ENCODE measurements around the gene GPR161. TPM values are rescaled to one million over a fixed set of nuclear protein-coding genes. Genes with fewer than 3 reads are reported as not detected.

GPR161 gene
- total and polyA plus RNA-seq, 8 donors = 1.1 to 8.1 (median 4.2) TPM

DNA sequence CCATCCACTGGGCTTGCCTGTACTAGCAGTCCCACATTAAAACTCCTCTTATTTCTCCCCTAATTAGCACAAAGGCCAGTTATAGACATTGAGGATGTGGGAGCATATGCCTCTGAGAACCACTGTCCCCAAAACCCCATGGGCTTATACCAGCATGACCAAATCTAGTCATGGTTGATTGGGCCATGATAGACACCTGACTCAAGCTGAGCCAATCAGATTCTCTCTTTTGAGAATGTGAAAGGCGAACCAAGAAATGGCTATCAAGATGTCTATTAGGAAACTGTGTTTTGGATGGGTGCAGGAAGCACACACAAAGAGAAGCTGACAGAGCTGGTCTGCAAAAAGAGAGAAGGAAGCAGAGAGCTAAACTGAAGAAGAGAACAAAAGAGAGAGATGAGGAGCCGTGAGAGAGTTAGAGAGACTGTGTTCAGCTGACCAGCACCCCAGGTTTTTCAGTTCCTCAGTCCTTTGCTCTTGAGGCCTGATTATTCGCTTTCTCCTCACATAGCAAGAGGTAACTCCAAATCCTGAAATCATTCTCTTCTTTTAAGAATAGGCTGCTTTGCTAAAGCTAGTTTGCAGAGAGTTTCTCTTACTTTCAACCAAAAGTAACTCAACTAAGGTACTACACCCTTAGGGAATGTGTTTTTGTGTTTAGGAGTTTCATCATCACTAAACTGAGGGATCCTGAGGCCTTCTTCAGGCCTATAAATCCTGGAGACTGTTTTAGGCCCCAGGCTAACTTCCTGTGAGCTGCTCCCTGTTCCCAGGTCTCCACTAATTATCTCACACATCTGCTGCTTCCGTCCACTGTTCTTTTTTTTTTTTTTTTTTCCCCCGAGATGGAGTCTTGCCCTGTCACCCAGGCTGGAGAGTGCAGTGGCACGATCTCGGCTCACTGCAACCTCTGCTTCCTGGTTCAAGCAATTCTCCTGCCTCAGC is 34.1 kb upstream of the GPR161 start:
- Histone ChIP-seq H3K27ac (no peak overlapping the region), H3K4me1 (no peaks in the 10 kb centered on the region), H3K27me3 (peaks cover 0 to 4% (median 0%) of the 10 kb centered on the region in 3 donors), H3K36me3 (no peaks in the 10 kb centered on the region), H3K4me3 (no peak overlapping the region), H3K9me3 (no peaks in the 10 kb centered on the region)
- TF ChIP-seq POLR2A (IDR thresholded peaks at IDR 0.05) (no peak), POLR2AphosphoS5 (IDR thresholded peaks at IDR 0.05) (no peak), EP300 (IDR thresholded peaks at IDR 0.05) (no peak)
- TF ChIP-seq, protein P1, sequence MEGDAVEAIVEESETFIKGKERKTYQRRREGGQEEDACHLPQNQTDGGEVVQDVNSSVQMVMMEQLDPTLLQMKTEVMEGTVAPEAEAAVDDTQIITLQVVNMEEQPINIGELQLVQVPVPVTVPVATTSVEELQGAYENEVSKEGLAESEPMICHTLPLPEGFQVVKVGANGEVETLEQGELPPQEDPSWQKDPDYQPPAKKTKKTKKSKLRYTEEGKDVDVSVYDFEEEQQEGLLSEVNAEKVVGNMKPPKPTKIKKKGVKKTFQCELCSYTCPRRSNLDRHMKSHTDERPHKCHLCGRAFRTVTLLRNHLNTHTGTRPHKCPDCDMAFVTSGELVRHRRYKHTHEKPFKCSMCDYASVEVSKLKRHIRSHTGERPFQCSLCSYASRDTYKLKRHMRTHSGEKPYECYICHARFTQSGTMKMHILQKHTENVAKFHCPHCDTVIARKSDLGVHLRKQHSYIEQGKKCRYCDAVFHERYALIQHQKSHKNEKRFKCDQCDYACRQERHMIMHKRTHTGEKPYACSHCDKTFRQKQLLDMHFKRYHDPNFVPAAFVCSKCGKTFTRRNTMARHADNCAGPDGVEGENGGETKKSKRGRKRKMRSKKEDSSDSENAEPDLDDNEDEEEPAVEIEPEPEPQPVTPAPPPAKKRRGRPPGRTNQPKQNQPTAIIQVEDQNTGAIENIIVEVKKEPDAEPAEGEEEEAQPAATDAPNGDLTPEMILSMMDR (IDR thresholded peaks at IDR 0.05) = no peak
- WGBS, 5 donors = 88 to 94% (median 91%) methylated on average over 7 of the region's 7 CpGs
- no peak for DNase-seq
- intact Hi-C loops (cut with DNase I; ENCODE audit: low total_unique reads) = no loop called here

DNA sequence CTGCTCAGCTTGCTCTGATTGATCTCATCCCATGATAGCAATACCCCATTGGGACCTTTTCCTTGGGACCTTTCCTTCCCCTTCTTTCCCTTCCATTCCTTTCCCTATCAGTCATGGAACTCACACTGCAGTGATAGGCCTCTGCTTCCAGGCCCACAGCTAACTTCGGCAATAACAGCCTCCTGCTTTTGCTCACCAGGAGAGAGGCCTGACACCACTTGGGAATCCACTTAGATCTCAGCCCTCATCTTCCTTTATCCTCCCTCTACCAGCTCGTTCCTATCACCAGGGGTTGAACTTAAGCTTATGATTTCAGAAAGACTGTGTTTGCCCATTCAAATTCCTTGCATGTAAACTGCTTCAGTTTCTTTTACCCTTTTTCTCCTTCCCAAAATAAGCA is 31.1 kb upstream of the GPR161 start:
- WGBS, 5 donors = 60 to 69% (median 65%) methylated on average over 2 of the region's 2 CpGs
- intact Hi-C loops (cut with DNase I; ENCODE audit: low total_unique reads) = no loop called here
- Histone ChIP-seq H3K36me3 (no peaks in the 10 kb centered on the region), H3K4me1 (no peaks in the 10 kb centered on the region), H3K4me3 (no peak overlapping the region), H3K27me3 (no peaks in the 10 kb centered on the region), H3K9me3 (no peaks in the 10 kb centered on the region), H3K27ac (no peak overlapping the region)
- no peak for DNase-seq
- TF ChIP-seq, protein P1 (IDR thresholded peaks at IDR 0.05) = no peak
- TF ChIP-seq POLR2A (IDR thresholded peaks at IDR 0.05) = no peak
- TF ChIP-seq POLR2AphosphoS5 (IDR thresholded peaks at IDR 0.05) = no peak
- no peak for TF ChIP-seq EP300 (IDR thresholded peaks at IDR 0.05)

DNA sequence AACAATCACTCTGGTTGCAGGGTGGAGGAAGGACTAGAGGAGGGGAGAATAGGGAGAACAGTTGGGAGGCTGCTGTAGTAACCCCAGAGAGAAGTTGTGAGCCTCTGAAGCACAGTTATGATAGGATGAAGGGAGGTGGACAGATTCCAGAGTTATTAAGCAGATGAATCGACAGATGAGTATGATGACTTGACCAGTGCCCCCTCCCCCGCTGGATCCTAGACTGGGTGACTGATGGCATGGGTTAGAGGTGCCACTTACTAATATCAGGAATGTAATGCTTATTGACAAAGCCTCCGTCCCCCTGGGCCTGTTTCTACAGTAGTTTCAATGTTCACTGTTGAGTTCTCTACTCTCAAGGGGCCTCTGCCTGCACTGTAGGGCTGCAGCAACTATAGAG is 28.0 kb upstream of the GPR161 start:
- no peak for DNase-seq
- no peak overlapping the region for H3K4me3 ChIP-seq
- H3K4me1 ChIP-seq = no peaks in the 10 kb centered on the region
- WGBS, 5 donors = 84 to 93% (median 88%) methylated on average over 3 of the region's 3 CpGs
- H3K36me3 ChIP-seq = no peaks in the 10 kb centered on the region
- TF ChIP-seq POLR2A (IDR thresholded peaks at IDR 0.05) = no peak
- H3K9me3 ChIP-seq = peaks cover 0 to 14% (median 4%) of the 10 kb centered on the region in 4 donors
- intact Hi-C loops (cut with DNase I; ENCODE audit: low total_unique reads) = no loop called here
- H3K27ac ChIP-seq = no peak overlapping the region
- H3K27me3 ChIP-seq = peaks cover 0 to 4% (median 0%) of the 10 kb centered on the region in 3 donors

DNA sequence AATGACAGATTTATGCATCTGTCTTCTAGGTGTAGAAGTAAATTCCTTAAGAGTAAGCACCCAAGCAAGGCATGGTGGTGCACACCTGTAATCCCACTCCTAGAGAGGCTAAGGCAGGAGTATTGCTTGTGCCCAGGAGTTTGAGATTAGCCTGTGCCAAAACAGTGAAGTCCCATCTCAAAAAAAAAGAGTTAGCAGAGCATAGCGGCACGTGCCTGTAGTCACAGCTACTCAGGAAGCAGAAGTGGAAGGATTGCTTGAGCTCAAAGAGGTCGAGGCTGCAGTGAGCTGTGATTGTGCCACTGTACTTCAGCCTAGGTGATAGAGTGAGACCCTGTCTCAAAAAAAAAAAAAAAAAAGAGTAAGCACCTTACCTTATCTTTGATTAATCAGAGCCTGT is 26.9 kb upstream of the GPR161 start:
- intact Hi-C loops (cut with DNase I; ENCODE audit: low total_unique reads) = no loop called here
- Histone ChIP-seq H3K4me3 (no peak overlapping the region), H3K9me3 (peaks cover 0 to 21% (median 10%) of the 10 kb centered on the region in 4 donors), H3K27me3 (peaks cover 0 to 4% (median 0%) of the 10 kb centered on the region in 3 donors), H3K36me3 (no peaks in the 10 kb centered on the region), H3K27ac (no peak overlapping the region), H3K4me1 (no peaks in the 10 kb centered on the region)
- 45 to 64% (median 53%) methylated on average over 3 of the region's 3 CpGs for WGBS, 5 donors
- no peak for DNase-seq
- TF ChIP-seq, protein P1 (IDR thresholded peaks at IDR 0.05) = no peak
- no peak for TF ChIP-seq EP300 (IDR thresholded peaks at IDR 0.05)
- TF ChIP-seq POLR2A (IDR thresholded peaks at IDR 0.05) = no peak
- no peak for TF ChIP-seq POLR2AphosphoS5 (IDR thresholded peaks at IDR 0.05)

DNA sequence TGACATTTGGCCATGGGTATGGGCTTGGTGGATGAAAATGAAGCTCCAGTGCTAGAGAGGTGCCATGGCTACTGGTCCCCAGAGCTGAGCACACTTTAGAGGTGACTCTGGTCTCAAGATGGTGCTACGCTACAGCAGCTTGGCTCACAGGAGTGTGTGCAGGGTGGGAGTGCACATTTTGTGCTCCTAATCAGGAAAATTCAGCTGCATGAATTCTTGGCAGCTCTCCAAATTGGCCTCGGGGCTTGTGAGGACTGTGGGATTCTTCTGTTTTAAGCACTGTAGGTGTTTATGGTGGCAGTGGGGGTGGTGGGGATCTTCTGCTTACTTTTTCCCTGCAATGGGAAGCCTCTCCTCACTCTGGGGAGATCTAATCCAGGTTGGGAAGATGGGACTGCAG is 24.7 kb upstream of the GPR161 start:
- DNase-seq = peak in 1 of 2 donors; percentile 32
- Histone ChIP-seq H3K4me1 (no peaks in the 10 kb centered on the region), H3K4me3 (no peak overlapping the region), H3K27me3 (peaks cover 0 to 4% (median 0%) of the 10 kb centered on the region in 3 donors), H3K27ac (no peak overlapping the region), H3K9me3 (peaks cover 4 to 33% (median 17%) of the 10 kb centered on the region in 4 donors), H3K36me3 (no peaks in the 10 kb centered on the region)
- no peak for TF ChIP-seq EP300 (IDR thresholded peaks at IDR 0.05)
- 49 to 74% (median 67%) methylated on average over 2 of the region's 2 CpGs for WGBS, 5 donors
- intact Hi-C loops (cut with DNase I; ENCODE audit: low total_unique reads) = no loop called here
